ENCODE data around the gene TNFSF18.

DNA sequence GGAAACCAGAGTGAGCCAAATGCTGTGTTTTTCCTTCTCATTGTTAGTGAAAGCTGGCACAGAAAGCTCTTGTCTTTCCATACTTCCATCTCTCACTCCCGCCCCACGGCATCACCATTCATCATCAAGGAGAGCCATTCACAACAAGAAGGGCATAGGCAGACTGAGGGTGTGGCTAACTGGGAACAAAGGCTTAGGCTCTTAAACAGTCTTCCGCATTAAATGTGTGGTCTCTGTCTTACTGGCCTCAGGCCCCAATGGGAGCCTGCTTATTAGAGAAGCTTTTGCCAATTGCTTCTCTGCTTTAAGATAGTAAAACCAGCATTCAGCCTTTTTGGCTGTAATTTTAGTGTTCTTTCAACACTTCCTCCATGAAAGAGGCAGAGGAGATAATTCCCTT, 51.4 kb downstream of the TNFSF18 start:
- TF ChIP-seq, protein P1, sequence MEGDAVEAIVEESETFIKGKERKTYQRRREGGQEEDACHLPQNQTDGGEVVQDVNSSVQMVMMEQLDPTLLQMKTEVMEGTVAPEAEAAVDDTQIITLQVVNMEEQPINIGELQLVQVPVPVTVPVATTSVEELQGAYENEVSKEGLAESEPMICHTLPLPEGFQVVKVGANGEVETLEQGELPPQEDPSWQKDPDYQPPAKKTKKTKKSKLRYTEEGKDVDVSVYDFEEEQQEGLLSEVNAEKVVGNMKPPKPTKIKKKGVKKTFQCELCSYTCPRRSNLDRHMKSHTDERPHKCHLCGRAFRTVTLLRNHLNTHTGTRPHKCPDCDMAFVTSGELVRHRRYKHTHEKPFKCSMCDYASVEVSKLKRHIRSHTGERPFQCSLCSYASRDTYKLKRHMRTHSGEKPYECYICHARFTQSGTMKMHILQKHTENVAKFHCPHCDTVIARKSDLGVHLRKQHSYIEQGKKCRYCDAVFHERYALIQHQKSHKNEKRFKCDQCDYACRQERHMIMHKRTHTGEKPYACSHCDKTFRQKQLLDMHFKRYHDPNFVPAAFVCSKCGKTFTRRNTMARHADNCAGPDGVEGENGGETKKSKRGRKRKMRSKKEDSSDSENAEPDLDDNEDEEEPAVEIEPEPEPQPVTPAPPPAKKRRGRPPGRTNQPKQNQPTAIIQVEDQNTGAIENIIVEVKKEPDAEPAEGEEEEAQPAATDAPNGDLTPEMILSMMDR (IDR thresholded peaks at IDR 0.05): no peak
- no peak for TF ChIP-seq POLR2A (IDR thresholded peaks at IDR 0.05)

Data from breast epithelium (tissue), 3 donors.